ENCODE results near the gene HDGFL1. TPM values are rescaled to one million over a fixed set of nuclear protein-coding genes. Genes with fewer than 3 reads are reported as not detected.

The HDGFL1 gene
- total and polyA plus RNA-seq, 2 experiments from 2014 or later, result not detected

DNA sequence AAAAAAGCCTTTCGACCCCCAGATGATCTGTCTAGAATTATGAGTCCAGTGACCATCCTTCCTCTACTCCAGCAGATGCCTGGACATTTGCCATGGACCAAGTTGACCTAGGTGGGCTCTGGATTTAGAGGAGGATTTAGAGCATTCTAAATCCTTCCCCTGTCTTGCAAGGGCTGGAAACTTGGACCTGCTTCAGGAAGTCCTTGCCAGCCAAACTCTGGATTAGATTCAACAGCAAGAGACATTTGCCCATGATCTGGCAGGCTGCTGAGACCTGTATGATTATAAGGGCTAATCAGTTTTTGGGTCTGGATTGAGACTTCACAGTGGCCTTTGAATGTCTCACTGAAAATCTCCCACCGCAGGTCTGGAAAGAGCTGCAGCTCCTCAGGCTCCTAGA is 13.1 kb upstream of the HDGFL1 start:
- Histone ChIP-seq H2AFZ (peak overlapping the region; percentile 14), H3K9me3 (ENCODE audit: low read depth) (no peaks in the 10 kb centered on the region), H3K4me2 (no peak overlapping the region), H3K79me2 (no peaks in the 10 kb centered on the region), H4K20me1 (ENCODE audit: insufficient read depth, poor library complexity, severe bottlenecking) (no peaks in the 10 kb centered on the region), H3K9me2 (replicated peaks; ENCODE audit: insufficient read depth) (no peaks in the 10 kb centered on the region), H3K4me3 (no peak overlapping the region), H3K36me3 (replicated peaks; ENCODE audit: insufficient read depth, low read depth) (no peaks in the 10 kb centered on the region), H3K27ac (no peak overlapping the region), H3K4me1 (ENCODE audit: insufficient read depth) (peaks cover 20% of the 10 kb centered on the region), H3K27me3 (no peaks in the 10 kb centered on the region)
- no peak for DNase-seq (ENCODE audit: low spot score)
- TF ChIP-seq EZH2 (IDR thresholded peaks at IDR 0.05; ENCODE audit: borderline replicate concordance) (no peak), EZH2phosphoT487 (IDR thresholded peaks at IDR 0.05; ENCODE audit: low read depth, severe bottlenecking, unreplicated experiment) (no peak)
- TF ChIP-seq, protein P1, sequence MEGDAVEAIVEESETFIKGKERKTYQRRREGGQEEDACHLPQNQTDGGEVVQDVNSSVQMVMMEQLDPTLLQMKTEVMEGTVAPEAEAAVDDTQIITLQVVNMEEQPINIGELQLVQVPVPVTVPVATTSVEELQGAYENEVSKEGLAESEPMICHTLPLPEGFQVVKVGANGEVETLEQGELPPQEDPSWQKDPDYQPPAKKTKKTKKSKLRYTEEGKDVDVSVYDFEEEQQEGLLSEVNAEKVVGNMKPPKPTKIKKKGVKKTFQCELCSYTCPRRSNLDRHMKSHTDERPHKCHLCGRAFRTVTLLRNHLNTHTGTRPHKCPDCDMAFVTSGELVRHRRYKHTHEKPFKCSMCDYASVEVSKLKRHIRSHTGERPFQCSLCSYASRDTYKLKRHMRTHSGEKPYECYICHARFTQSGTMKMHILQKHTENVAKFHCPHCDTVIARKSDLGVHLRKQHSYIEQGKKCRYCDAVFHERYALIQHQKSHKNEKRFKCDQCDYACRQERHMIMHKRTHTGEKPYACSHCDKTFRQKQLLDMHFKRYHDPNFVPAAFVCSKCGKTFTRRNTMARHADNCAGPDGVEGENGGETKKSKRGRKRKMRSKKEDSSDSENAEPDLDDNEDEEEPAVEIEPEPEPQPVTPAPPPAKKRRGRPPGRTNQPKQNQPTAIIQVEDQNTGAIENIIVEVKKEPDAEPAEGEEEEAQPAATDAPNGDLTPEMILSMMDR (IDR thresholded peaks at IDR 0.05; ENCODE audit: poor library complexity), result no peak
- 54% methylated on average over 2 of the region's 2 CpGs for WGBS (ENCODE audit: low lambda C conversion rate, missing lambda C conversion rate)

- Histone ChIP-seq H3K27me3 (no peaks in the 10 kb centered on the region), H3K4me2 (no peak overlapping the region), H4K20me1 (ENCODE audit: insufficient read depth, poor library complexity, severe bottlenecking) (no peaks in the 10 kb centered on the region), H3K36me3 (replicated peaks; ENCODE audit: insufficient read depth, low read depth) (no peaks in the 10 kb centered on the region), H3K9me3 (ENCODE audit: low read depth) (no peaks in the 10 kb centered on the region), H3K27ac (no peak overlapping the region), H3K4me3 (no peak overlapping the region), H3K4me1 (ENCODE audit: insufficient read depth) (peaks cover 20% of the 10 kb centered on the region), H3K79me2 (no peaks in the 10 kb centered on the region), H3K9me2 (replicated peaks; ENCODE audit: insufficient read depth) (no peaks in the 10 kb centered on the region), H2AFZ (no peak overlapping the region)
- DNase-seq (ENCODE audit: low spot score), result no peak
- WGBS (ENCODE audit: low lambda C conversion rate, missing lambda C conversion rate), result 96% methylated on average over 6 of the region's 6 CpGs
- TF ChIP-seq EZH2phosphoT487 (IDR thresholded peaks at IDR 0.05; ENCODE audit: low read depth, severe bottlenecking, unreplicated experiment) (no peak), EZH2 (IDR thresholded peaks at IDR 0.05; ENCODE audit: borderline replicate concordance) (no peak)
- TF ChIP-seq, protein P1 (IDR thresholded peaks at IDR 0.05; ENCODE audit: poor library complexity), result no peak
Measured at GRCh38 chr6:22557007-22557406, 12.4 kb upstream of the HDGFL1 start.

DNA sequence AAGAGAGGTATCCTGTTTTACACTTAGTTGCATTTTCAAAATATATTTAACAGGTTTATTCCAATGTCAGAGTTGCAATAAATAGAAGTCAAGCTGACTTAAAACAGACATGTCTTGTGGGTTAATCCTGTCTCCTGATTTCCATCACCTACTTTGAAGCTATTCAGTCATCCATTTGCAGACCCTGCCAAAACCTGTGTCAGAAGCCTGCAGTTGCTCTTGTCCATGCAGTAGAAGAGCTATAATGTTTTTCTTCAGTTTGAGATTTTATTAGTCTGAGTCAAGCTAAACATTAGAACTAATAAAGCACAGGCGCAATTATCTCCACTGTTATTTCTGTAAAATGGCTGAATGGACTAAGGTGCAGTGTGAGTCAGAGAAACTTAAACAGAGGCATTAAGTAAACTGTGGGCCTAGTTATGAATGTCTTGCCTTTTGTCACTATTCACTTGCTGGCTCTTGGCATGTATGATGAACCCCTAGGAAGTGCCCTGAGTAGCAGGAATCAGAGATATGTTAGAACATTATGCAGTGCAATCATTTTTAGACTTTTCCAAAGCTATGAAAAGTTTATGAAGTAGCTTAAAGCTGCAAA is 11.0 kb upstream of the HDGFL1 start:
- Histone ChIP-seq H3K79me2 (no peaks in the 10 kb centered on the region), H3K27ac (peak overlapping the region; percentile 28), H3K4me1 (ENCODE audit: insufficient read depth) (peaks cover 20% of the 10 kb centered on the region), H3K36me3 (replicated peaks; ENCODE audit: insufficient read depth, low read depth) (no peaks in the 10 kb centered on the region), H3K4me3 (no peak overlapping the region), H2AFZ (peak overlapping the region; percentile 4), H3K27me3 (no peaks in the 10 kb centered on the region), H3K9me3 (ENCODE audit: low read depth) (no peaks in the 10 kb centered on the region), H3K4me2 (peak overlapping the region; percentile 8), H3K9me2 (replicated peaks; ENCODE audit: insufficient read depth) (no peaks in the 10 kb centered on the region), H4K20me1 (ENCODE audit: insufficient read depth, poor library complexity, severe bottlenecking) (no peaks in the 10 kb centered on the region)
- TF ChIP-seq, protein P1 (IDR thresholded peaks at IDR 0.05; ENCODE audit: poor library complexity), result no peak
- TF ChIP-seq EZH2phosphoT487 (IDR thresholded peaks at IDR 0.05; ENCODE audit: low read depth, severe bottlenecking, unreplicated experiment) (no peak), EZH2 (IDR thresholded peaks at IDR 0.05; ENCODE audit: borderline replicate concordance) (no peak)
- whole genome bisulfite sequencing (ENCODE audit: low lambda C conversion rate, missing lambda C conversion rate), result 14% methylated on average over 1 of the region's 1 CpG
- peak; percentile 22 for DNase-seq (ENCODE audit: low spot score)

Measured in hepatocyte (in vitro differentiated cells).